Measurements from ENCODE around the gene CHD5. TPM values are rescaled to one million over a fixed set of nuclear protein-coding genes. Genes with fewer than 3 reads are reported as not detected.

CHD5 gene
- total and polyA plus RNA-seq, 2 of the 4 experiments (the other 2 are of a cell fraction), result under 0.01 to 0.09 TPM

- POLR2A ChIA-PET (ENCODE audit: unreplicated experiment), result no interaction called here
- no peak overlapping the region for H3K4me3 ChIP-seq (ENCODE audit: insufficient read depth, low read depth, low read length)
- no peak overlapping the region for H2BK20ac ChIP-seq (ENCODE audit: low read depth, low read length)
- no peak overlapping the region for H3K27ac ChIP-seq (ENCODE audit: insufficient read depth, low read length)
- H4K91ac ChIP-seq (ENCODE audit: insufficient read depth, low read depth, low read length), result no peak overlapping the region
- no peak overlapping the region for H3K4ac ChIP-seq (ENCODE audit: low read depth, low read length)
- H2AFZ ChIP-seq (replicated peaks; ENCODE audit: low read length, poor library complexity), result no peak overlapping the region
- H2BK15ac ChIP-seq (ENCODE audit: low read depth, low read length), result no peak overlapping the region
- H3K79me1 ChIP-seq (ENCODE audit: low read depth in 1 of 2, low read length in 2 of 2), result no peaks in the 10 kb centered on the region
- no peak overlapping the region for H3K56ac ChIP-seq (ENCODE audit: extremely low read depth, insufficient read depth, low read length)
- H2BK5ac ChIP-seq (ENCODE audit: low read depth, low read length, poor library complexity, severe bottlenecking), result no peak overlapping the region
- no peak overlapping the region for H3K18ac ChIP-seq (ENCODE audit: low read depth, low read length)
- H3K23ac ChIP-seq (ENCODE audit: low read depth, low read length), result no peak overlapping the region
- H3K9me1 ChIP-seq (ENCODE audit: insufficient read depth, low read length), result no peaks in the 10 kb centered on the region
- H4K8ac ChIP-seq (ENCODE audit: low read depth in 2 of 2, low read length in 2 of 2), result no peak overlapping the region
- H3K14ac ChIP-seq (replicated peaks; ENCODE audit: low read depth, low read length), result no peak overlapping the region
- DNase-seq, result no peak
- H2AK5ac ChIP-seq (ENCODE audit: low read depth, low read length), result no peak overlapping the region
- H3K36me3 ChIP-seq (ENCODE audit: control insufficient read depth, insufficient read depth, low read length), result no peaks in the 10 kb centered on the region
- no peak for ATAC-seq (ENCODE audit: low read depth)
- 43% methylated on average over 2 of the region's 7 CpGs; no CpG with 5 or more reads in 1 of the 2 experiments for WGBS, 2 experiments (ENCODE audit: extremely low coverage in 2 of 2, insufficient read length in 1 of 2)
- H3K4me2 ChIP-seq (ENCODE audit: low read depth, low read length), result no peak overlapping the region
- CTCF ChIA-PET, result no interaction called here
- H2BK120ac ChIP-seq (ENCODE audit: low read depth, low read length), result no peak overlapping the region
- intact Hi-C loops (cut with micrococcal nuclease), result no loop called here
- no peaks in the 10 kb centered on the region for H3K4me1 ChIP-seq (ENCODE audit: control insufficient read depth, insufficient read depth, low read length)
- no TSS peak for BruUV-seq (replicated peaks)
- H3K9me3 ChIP-seq (ENCODE audit: control insufficient read depth, insufficient read depth, low read length), result no peaks in the 10 kb centered on the region
- H4K20me1 ChIP-seq (ENCODE audit: insufficient read depth, low read length), result no peaks in the 10 kb centered on the region
- TF ChIP-seq CEBPB (IDR thresholded peaks at IDR 0.05; ENCODE audit: low read depth, low read length), result no peak
- TF ChIP-seq MAZ (IDR thresholded peaks at IDR 0.05; ENCODE audit: borderline replicate concordance, low read depth, low read length), result no peak
- dilution Hi-C loops (cut with HindIII; ENCODE audit: low sequenced_read_pairs, unreplicated experiment), result no loop called here
- peaks cover 34% of the 10 kb centered on the region for H3K27me3 ChIP-seq (ENCODE audit: control insufficient read depth, insufficient read depth, low read length)
- in situ Hi-C loops (cut with MboI; ENCODE audit: low sequenced_read_pairs), result no loop called here
- no peak overlapping the region for H3K9ac ChIP-seq (ENCODE audit: low read depth, low read length)
- no peak overlapping the region for H4K5ac ChIP-seq (ENCODE audit: low read depth, low read length)
- no peak overlapping the region for H2AK9ac ChIP-seq (replicated peaks; ENCODE audit: low read depth, low read length, poor library complexity)
Observed at GRCh38 chr1:6141592-6141991, 38.5 kb downstream of the CHD5 start.

All from IMR-90 (cell line).